Activated gamma-delta T cell (primary cell): Measurements from ENCODE around the gene ARHGEF6.

Experiments
- DNase-seq: peaks from one replicate; lab custom pipeline; 2025; lab: John Stamatoyannopoulos, UW

The ARHGEF6 gene

DNA sequence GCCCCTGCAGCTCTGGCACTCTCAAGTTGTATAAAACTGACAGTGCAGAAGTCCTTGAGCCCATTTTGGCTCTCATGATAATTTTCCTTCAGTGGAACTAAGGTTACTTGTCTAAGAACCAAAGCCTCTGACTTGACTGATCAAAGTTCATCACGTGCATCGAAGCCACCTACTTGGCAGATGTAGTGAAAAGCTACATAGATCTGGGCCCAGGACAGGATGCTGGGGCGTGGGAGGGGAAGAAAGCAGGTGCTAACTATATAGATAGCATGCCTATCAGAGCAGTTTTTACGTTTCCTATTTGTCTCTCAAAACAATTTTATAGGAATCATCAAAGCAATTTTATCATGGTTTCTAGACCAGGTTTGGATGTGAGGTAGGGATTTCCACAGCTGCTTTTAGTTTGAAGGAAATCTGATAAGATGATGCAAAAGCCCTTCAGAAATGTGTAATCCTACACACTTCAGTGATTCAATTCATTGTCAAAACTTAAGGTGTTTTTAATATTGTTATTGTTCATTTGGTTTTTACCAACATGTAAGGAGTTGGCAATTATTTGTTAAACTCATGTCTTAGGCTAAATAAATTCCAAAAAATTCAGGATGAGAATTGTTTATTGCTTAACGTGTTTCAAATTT, 134.0 kb downstream of the ARHGEF6 start:
- DNase-seq: no peak

GRCh38 chrX:136643243-136643642, 137.5 kb downstream of the ARHGEF6 start:
- no peak for DNase-seq

DNA sequence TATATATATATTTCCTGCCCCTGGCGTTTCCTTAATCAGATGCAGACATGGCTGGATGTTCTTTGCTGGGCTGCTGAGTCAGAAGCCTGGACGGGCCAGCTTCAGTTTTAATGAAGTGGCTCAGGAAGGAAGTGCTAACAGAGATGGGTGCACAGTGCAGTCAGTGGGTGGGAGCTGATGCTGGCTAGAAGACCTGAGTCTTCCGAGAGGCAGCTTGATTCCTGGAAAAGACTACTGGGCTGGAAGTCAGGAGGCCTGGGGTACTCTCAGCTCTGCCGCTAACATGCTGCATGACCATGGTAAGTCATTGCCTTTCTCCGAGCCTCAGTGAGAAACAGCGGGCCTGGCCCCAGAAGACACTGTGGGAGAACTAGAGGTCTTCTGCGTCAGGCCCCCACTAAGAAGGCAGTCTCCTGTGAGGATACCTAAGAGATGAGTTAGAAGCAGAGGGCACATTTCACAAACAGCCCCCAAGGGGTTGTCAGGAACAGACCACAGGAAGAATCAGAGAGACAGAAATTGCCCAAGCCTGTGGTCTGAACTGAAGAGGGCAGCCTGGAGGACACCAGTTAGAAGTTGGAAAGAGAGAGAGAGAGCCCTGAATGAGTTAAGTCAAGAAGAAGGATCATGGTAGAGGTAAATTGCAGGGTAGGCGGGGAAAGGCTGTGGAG, 141.1 kb downstream of the ARHGEF6 start:
- no peak for DNase-seq

GRCh38 chrX:136636121-136636520, 144.6 kb downstream of the ARHGEF6 start:
- DNase-seq: no peak

- DNase-seq: no peak
These were observed 145.5 kb downstream of the ARHGEF6 start for GRCh38 chrX:136635235-136635634.

- no peak for DNase-seq
These were observed 149.9 kb downstream of the ARHGEF6 start for GRCh38 chrX:136630881-136631280.

DNA sequence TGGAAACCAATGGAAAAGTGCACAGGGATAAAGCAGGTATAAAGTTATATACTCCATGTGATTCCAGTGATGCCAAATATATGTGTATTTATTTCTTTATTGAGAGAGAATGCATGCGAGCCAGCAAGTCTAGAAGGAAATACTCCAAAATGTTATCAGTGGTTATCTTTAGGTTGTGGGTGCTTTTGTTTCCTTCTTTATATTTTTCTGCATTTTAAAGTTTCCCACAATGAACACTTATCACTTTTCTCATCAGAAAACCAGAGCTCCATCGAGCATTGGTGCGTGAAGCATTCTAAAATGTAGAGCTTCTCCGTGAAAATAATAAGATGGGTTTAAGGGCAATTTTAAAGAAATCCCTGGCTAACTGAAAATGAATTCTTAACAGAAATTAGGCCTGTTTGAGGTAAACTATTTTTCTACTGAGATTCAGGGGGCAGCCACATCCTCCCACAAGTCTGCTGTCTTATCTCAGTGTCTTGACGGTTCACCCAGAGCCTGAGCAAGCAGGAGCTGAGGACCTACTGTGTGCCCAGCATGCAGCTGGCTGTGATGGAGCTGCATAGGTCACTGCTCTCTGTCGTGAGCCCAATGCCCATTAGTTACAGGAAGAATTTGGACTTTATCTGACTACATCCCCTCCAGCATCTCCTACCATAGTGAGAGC, 151.5 kb downstream of the ARHGEF6 start:
- no peak for DNase-seq

DNA sequence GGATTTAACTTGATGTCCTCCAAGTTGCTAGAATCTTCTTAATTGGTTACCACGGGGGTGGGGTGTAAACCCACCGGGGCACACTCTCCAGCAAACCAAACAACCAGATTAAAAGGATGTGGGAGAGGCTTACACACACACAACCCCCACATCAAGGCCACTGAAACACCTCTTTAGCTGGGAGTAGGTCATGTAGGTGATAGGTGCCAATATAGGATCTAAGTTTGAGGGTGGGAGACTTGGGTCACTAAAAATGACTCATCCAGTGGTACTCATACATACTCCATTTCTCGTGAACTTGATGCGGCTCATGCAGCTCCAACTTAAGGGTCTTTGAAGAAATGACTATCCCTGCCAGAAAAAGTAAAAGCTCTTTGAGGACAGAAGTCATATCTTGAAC, 153.3 kb downstream of the ARHGEF6 start:
- no peak for DNase-seq

DNA sequence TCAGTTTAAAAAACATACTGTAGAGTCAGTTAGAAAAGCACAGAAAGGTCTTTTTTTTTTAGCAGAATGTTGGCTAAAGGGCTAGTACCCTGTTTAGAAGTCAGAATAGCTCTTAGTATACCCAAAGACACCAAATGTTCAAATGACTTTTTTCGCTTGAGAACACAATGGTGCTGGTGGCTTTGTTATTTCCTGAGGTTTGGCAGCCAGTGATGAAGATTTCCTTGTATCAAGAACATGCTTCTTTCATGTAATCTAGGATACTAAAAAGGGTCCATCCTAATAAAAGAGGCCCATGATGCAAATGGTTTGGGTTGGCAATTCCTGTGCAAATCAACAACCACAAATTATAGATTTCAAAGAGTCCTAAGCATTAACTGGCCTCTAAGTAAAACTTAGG, 153.8 kb downstream of the ARHGEF6 start:
- no peak for DNase-seq

DNA sequence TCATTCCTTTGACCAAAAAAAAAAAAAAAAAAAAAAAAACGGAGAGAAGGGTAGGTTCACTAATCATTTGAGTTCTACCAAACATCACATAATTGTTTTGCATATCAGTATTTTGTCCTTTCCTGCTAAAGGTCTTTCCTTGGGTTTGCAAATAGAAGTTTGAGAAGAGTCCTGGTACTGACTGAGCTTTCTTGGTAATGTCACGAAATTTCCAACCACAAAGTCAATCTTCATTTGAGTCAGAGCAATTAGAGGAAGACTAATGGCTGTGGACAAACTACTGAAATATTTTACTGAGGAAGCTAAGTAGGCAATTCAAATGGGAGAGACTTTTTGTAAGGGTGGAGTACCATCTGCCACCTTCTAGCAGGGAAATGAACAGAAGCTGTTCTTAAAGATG, 154.5 kb downstream of the ARHGEF6 start:
- no peak for DNase-seq

GRCh38 chrX:136625246-136625645, 155.5 kb downstream of the ARHGEF6 start:
- no peak for DNase-seq

DNA sequence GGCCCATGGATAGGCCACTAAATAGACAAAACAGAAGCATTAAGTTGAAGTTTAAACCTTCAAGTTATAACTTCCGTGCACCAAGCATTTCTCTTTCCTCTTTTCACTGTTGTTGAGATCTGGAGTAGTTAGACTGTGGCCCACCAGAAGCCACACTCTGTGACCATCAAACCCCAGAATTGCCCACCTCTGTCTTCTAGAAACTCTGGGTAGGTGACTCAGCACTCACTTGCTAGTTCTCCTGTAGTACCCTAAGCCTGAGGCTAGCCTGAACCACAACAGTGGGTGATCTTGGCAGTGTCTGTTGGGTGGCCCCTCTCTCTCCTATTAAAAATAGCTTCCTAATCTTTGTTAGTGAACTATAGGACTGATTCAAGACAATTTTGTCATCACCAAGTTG, 157.3 kb downstream of the ARHGEF6 start:
- no peak for DNase-seq

- DNase-seq: no peak
These were observed 158.2 kb downstream of the ARHGEF6 start for GRCh38 chrX:136622568-136622967.

DNA sequence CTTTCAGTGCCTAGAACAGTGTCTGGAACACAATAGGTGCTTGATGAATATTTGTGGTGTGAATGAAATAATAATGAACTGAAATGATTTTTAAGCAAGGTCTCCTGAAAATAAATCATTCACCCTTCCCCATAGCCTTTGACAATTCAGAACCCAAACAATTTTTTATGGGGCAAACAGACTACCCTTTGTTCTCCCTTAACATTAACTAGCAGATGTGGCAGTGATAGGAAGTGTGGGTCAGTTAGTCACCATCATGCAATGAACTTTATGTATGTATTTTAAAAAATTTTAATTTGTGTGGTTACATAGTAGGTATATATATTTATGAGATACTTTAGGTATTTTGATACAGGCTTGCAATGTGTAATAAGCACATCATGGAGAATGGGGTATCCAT, 160.0 kb downstream of the ARHGEF6 start:
- no peak for DNase-seq

DNA sequence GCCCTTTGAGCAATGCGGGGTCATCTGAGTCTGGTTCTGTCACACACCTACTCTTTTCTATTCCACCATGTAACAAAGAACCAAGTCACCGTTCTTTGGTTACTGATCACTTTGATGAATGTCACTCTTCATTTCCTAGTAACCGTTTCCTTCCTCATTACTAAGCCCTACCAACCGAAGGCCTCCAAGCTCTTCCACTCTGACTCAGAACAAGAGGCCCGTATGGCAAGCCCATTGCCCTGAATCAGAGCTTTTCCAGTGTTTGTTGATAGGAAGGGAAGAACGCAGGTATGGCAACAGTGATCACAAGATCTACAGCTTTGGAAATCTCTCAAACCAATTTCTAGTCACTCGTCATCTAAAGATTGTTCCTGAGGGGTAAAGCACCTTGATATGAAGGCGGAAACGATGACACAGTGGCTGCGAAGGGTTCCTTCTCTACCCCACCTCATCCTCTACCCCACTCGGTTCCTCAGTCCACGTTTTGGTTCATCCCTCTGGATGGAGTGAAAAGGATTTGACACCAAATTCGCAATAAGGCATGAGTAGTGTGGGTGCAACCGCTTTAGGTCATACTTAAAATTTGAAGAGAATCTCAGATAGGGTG, 160.7 kb downstream of the ARHGEF6 start:
- DNase-seq: no peak

GRCh38 chrX:136616987-136617685, 163.6 kb downstream of the ARHGEF6 start:
- DNase-seq: no peak
